ENCODE measurements around the gene USP21. TPM values are rescaled to one million over a fixed set of nuclear protein-coding genes. Genes with fewer than 3 reads are reported as not detected.

USP21 gene
- polyA plus RNA-seq, 1 donor, result 26.6 TPM

GRCh38 chr1:161171696-161172095, 12.4 kb downstream of the USP21 start:
- no peak for DNase-seq (ENCODE audit: low read depth)

DNA sequence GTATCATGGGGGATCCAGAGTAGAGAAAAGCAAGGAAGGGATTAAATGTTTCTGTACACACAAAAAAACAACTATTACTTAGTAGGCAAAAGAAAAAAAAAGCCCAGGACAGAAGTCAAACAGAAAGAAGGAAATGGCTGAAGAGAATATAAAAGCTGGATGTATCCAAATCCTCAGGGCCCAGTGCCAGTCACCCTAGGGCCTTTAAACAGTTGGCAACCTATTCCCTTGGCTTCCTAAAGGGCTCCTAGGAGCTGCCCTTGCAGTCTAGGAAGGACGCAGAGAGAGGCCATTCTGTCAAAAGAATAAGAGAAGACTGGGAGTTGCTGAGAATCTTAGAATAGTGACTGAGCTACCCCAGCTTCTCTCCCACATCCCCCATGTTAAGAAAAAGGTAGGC, 13.0 kb downstream of the USP21 start:
- DNase-seq (ENCODE audit: low read depth), result no peak

DNA sequence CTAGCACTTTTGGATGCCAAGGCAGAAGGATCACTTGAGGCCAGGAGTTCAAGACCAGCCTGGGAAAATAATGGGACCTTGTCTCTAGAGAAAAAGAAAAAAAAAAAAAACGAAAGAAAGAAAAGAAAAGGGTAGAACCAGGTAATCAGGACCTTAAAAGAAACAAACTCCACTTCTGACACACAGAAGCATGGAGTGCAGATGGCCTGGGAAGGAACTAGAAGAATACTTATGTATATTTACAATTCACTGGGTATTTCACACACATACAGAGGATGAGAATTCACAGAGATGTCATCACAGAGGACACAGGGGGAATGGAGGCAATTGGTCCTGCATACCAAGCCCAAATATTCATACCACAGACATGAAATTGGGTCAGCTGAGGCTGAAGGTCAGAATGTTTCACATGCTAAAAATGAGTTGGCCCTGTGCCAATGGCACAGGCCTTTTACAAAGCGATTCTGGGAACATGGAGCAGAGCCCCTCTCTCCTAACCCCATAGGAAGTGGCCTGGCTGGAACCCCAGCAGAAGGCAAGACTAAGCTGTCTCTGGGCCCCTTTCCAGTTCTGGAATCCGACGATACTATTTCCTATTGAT, 13.6 kb downstream of the USP21 start:
- DNase-seq (ENCODE audit: low read depth), result no peak

DNA sequence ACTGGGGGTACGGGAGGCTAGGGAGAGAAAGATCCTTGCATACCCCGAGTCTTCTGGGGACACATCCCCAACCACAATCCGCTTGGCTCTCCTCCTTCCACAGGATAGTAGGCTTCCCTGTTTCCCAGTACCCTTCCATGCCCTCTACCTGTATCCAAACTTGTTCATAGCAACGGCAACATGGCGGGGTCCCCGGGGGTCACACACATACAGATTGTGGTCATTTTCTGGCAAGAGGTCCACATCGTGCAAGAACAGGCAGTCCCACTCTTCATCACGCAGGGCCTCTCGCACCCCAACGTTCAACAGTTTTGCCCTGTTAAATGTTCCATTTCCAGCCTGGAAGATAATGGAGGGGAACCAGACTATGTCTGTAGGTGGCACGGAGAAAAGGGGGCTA, 14.4 kb downstream of the USP21 start:
- DNase-seq (ENCODE audit: low read depth), result no peak

- DNase-seq (ENCODE audit: low read depth), result no peak
Measured at GRCh38 chr1:161174911-161175310, 15.6 kb downstream of the USP21 start.

- no peak for DNase-seq (ENCODE audit: low read depth)
Measured at GRCh38 chr1:161175771-161176453, 16.6 kb downstream of the USP21 start.

DNA sequence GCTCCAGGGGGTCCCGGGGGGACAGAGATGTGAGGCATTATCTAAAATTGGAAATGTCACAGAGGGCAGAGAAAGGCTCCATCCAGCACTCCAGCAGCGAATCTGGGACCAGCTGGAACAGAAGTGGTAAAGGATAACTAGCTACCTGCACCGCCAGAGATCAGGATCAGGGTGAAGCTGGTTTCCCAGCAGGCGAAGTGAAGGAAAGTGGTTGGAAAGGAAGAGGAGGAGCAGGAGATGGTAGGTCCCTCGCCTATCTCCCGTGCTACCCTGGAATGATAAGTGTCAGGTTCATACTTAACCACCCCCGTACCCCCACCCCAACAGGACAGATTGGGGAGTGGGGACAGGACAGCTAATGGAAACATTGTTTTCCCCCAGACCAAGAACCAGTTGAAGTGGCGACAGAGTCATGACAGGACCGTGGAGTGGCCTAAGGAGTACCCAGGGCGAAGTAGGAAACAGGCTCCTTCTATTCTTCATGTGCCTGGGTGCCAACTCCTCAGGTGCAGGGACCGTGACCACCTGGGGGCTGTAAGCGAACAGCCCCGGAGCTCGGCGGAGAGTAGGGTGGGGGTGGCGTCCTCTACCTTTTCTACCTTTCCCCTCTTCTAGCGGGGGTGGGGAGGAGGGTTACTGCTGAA, 17.3 kb downstream of the USP21 start:
- no peak for DNase-seq (ENCODE audit: low read depth)

GRCh38 chr1:161177112-161177935, 18.0 kb downstream of the USP21 start, which contains the start of gene B4GALT3:
Gene B4GALT3, minus strand, starts transcription at chr1:161177507. Its CDS starts 1,447 bp downstream, at chr1:161176060.
- DNase-seq (ENCODE audit: low read depth), result no peak

DNA sequence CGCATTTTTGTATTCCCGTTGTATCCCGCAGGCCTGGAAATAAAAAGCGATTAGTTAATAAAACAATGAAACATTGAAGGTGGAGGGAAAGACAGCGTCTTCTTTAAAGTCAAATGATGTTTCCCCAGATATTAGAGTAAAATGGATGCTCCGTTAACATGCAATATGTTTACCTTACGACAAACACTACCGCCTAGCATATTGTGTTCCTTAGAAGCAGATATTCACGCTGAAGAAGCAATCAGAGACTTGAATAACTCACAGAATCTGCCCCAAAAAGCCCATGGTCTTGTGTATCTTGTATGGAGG, 18.6 kb downstream of the USP21 start:
- DNase-seq (ENCODE audit: low read depth), result no peak

GRCh38 chr1:161179698-161180097, 20.4 kb downstream of the USP21 start:
- DNase-seq (ENCODE audit: low read depth), result no peak

- no peak for DNase-seq (ENCODE audit: low read depth)
Measured at GRCh38 chr1:161180639-161181038, 21.3 kb downstream of the USP21 start.

- DNase-seq (ENCODE audit: low read depth), result no peak
Measured at GRCh38 chr1:161182214-161182613, 22.9 kb downstream of the USP21 start.

DNA sequence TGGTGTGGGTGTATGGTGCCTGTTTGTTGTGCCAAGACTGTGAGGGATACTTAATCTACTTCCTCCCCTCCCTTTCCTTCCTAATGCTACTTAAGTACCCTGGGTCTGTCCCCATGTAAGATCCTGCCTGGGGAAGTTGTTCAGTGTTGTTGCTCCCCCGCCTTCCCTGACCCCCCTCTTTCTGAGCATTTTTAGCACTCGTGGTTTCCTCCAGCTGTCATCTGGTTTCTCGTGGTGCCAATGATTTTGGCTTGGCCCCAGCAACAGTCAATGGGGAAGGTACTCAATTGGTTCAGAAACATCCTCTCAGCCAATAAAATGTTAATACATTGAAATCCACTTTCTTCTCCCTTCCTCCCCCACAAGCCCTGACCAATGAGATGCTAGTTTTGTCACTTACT, 26.0 kb downstream of the USP21 start:
- DNase-seq (ENCODE audit: low read depth), result no peak

DNA sequence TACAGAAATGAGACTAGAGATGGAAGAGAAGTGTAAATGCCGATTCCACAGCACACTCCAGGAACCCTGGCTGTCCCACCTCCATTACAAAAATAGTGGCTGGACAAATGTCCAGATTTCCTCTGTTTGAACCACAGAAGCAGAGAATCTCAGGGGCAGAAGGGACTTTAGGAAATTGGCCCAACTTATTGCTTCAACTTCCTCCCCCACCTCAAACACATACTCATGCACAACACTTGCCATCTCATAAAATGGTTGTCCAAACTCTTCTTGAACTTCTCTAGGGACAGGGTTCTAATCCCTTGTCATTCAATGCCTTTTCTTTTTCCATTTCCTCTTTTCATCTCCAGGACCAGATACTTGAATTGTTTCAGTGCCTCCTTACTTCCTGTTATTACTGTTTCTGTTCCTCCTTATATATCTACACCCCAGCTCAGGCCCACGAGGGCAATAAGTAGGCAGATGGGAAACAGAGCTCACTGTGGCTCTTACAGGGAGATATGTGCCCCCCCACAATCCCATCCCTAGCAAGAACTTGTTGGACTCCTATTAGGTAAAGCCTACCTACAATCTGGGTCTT, 26.5 kb downstream of the USP21 start:
- DNase-seq (ENCODE audit: low read depth), result no peak

DNA sequence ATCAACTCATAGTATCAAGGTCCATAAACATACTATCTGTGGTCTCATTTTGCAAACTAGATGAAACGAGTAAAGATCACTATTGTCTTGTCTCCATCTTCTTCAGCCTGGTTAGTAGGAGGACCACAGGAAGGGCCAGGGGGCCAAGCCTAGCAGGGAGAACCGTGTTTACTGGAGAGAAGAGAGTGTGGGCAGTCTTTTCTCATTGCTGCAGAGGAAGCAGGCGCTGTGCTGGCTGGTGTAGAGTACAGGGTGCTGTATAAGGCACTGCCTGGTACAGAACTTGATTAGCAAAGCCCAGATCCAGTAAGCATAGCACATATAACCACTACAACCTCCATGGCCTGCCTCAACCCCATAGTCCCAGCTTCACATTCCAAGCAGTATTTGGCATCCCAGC, 28.0 kb downstream of the USP21 start:
- no peak for DNase-seq (ENCODE audit: low read depth)

- no peak for DNase-seq (ENCODE audit: low read depth)
Measured at GRCh38 chr1:161188381-161188780, 29.1 kb downstream of the USP21 start.

DNA sequence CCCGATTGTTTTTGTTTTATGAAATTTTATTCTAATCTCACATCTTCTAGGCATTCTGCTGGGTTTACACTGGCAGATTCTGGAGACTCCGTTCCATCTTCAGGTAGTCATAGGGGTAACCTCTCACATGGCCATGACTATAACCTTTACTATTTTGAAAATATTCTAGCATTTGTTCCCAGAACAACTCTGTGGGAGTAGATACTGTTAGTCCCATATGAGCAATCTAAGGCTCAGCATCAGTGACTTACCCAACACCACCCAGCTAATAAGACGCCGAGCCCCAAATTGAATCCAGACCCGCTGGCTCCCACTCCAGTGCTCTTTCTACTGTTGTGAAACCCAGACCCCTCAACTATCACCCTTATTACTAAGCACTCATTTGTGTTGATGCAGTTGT, 29.7 kb downstream of the USP21 start:
- DNase-seq (ENCODE audit: low read depth), result no peak

GRCh38 chr1:161190962-161191521, 31.7 kb downstream of the USP21 start:
- DNase-seq (ENCODE audit: low read depth), result no peak

DNA sequence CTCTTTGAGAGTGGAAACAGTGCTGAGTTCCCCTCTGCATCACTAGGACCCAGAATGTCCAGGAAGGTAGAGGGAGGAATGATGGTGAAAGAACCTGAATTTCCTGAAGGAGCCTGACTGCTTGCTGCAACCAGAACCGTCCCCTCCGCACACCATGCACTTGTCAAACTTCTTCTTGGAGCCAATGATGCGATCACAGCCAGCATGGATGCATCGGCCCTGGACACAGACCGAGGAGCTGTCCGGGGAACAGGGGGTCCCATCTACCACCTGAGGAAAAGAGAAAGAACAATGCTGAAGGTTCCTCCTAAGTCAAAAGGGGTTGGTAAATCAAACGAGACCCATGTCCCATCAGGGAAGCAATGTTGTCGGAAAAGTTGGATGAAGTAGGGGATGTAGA, 32.7 kb downstream of the USP21 start:
- no peak for DNase-seq (ENCODE audit: low read depth)

DNA sequence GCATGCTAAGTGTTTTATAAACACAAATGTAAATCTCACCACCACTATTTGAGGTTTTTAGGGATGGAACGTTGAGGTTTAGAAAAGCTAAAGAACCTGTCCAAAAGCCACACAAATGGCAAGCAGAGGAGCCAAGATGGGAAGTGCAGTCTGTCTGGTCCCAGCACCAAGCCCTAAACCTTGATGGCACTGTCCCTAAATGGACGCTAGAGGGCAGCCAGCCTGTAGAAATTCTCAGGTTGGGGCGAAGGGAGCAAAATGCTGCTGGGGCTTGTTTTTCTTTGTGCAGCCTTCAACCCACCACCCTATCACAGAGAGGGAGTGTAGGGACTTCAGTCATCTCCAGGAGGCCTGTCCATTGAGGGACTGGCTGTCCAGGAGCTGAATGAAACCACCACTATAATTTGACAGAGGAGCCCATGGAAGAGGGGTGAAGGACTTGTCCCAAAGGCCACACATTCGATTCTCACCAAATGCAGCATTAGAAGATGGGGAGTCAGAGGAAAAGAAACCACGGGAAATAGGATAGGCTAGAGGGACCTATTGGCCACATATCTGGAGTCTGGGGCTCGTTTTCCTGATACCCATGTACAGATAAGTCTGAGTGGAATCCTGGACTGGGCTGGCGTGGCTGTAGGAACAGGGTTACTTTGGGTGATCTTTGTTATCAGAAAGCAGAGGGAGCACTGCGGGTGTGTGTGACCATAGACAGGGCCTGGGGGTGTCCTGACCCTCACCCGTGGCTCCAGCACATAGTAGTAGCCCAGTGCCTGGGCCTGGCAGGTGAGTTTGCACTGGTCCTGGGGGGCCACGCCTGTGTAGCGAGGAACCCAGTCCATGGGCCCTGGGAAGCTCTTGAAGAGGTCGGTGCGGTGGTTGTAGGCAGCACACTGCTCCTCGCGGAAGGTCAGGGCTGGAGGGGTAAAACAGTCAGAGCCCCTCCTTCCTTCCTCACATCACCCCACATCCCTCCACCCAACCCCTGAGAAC, 33.5 kb downstream of the USP21 start:
- no peak for DNase-seq (ENCODE audit: low read depth)
